ENCODE data around the gene ICAM4.

The ICAM4 gene

GRCh38 chr19:10270180-10270615 is 16.6 kb upstream of the ICAM4 start:
- TF ChIP-seq NFIC (IDR thresholded peaks at IDR 0.05) = no peak
- TF ChIP-seq EP300 (IDR thresholded peaks at IDR 0.05; ENCODE audit: borderline replicate concordance) = no peak
- TF ChIP-seq TAF1 (IDR thresholded peaks at IDR 0.05; ENCODE audit: low read depth) = no peak
- no peak for TF ChIP-seq CEBPB (IDR thresholded peaks at IDR 0.05)
- TF ChIP-seq, protein P1, sequence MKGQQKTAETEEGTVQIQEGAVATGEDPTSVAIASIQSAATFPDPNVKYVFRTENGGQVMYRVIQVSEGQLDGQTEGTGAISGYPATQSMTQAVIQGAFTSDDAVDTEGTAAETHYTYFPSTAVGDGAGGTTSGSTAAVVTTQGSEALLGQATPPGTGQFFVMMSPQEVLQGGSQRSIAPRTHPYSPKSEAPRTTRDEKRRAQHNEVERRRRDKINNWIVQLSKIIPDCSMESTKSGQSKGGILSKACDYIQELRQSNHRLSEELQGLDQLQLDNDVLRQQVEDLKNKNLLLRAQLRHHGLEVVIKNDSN (IDR thresholded peaks at IDR 0.05) = no peak
- TF ChIP-seq ZBTB7A (IDR thresholded peaks at IDR 0.05; ENCODE audit: low read depth) = no peak; the same call in 1 of the 2 replicates
- TF ChIP-seq TEAD4 (IDR thresholded peaks at IDR 0.05) = no peak
- no peak for TF ChIP-seq CREB1 (IDR thresholded peaks at IDR 0.05; ENCODE audit: low read depth)
- no peak for TF ChIP-seq TCF12 (IDR thresholded peaks at IDR 0.05; ENCODE audit: low read depth)
- no peak for TF ChIP-seq MAX (IDR thresholded peaks at IDR 0.05)
- TF ChIP-seq RAD21 (IDR thresholded peaks at IDR 0.05; ENCODE audit: low read depth) = no peak
- no peak for TF ChIP-seq FOXM1 (IDR thresholded peaks at IDR 0.05; ENCODE audit: borderline replicate concordance, low read depth)

- peak; percentile 86 for TF ChIP-seq MAX (IDR thresholded peaks at IDR 0.05)
- TF ChIP-seq NFIC (IDR thresholded peaks at IDR 0.05) = no peak
Observed at GRCh38 chr19:10270616-10271394, 15.9 kb upstream of the ICAM4 start, which contains the start of gene ICAM1. Gene ICAM1 (plus strand): TSS chr19:10271120. CDS start chr19:10271160, 40 bp downstream.

DNA sequence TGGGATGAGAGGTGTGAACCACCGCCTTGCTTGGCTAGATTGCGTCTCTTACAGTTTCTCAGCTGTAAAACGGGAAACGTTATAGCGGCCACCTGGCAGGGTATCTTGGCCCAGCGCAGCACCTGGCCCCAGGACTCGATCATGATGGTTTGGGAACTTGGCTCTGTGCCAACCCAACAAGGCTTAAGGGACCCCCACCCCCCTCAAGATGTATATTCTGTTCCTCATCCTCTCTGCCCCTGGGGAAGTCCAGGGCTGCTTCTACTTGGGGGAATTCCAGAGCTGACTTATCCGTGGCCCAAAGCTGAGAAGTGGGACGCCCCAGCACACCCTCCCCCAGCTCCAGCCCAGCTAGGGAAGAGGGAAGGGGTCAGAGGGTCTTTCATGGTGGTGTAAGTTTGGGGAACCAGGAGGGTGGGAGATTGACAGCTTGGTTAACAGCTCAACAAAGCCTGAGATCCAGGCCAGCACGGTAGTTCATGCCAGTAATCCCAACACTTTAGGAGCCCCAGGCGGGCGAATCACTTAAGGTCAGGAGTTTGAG is 15.1 kb upstream of the ICAM4 start:
- TF ChIP-seq NFIC (IDR thresholded peaks at IDR 0.05) (peak; percentile 74), CEBPB (IDR thresholded peaks at IDR 0.05) (no peak)

GRCh38 chr19:10274589-10274988 is 12.2 kb upstream of the ICAM4 start:
- TF ChIP-seq MAX (IDR thresholded peaks at IDR 0.05) (no peak), REST (IDR thresholded peaks at IDR 0.05; ENCODE audit: low read depth) (no peak), FOXM1 (IDR thresholded peaks at IDR 0.05; ENCODE audit: borderline replicate concordance, low read depth) (no peak), EGR1 (IDR thresholded peaks at IDR 0.05) (no peak), EP300 (IDR thresholded peaks at IDR 0.05; ENCODE audit: borderline replicate concordance) (no peak), TCF12 (IDR thresholded peaks at IDR 0.05; ENCODE audit: low read depth) (no peak)

GRCh38 chr19:10277795-10278589 is 8.8 kb upstream of the ICAM4 start:
- no peak for TF ChIP-seq RAD21 (IDR thresholded peaks at IDR 0.05; ENCODE audit: low read depth)
- no peak for TF ChIP-seq MAX (IDR thresholded peaks at IDR 0.05)
- TF ChIP-seq YY1 (IDR thresholded peaks at IDR 0.05; ENCODE audit: low read depth) = no peak
- TF ChIP-seq EP300 (IDR thresholded peaks at IDR 0.05; ENCODE audit: borderline replicate concordance) = no peak
- TF ChIP-seq, protein P1 (IDR thresholded peaks at IDR 0.05) = no peak
- TF ChIP-seq REST (IDR thresholded peaks at IDR 0.05; ENCODE audit: low read depth) = no peak
- TF ChIP-seq NFIC (IDR thresholded peaks at IDR 0.05) = no peak
- no peak for TF ChIP-seq CREB1 (IDR thresholded peaks at IDR 0.05; ENCODE audit: low read depth)
- no peak for TF ChIP-seq FOXM1 (IDR thresholded peaks at IDR 0.05; ENCODE audit: borderline replicate concordance, low read depth)
- TF ChIP-seq TEAD4 (IDR thresholded peaks at IDR 0.05) = no peak
- TF ChIP-seq ZBTB7A (IDR thresholded peaks at IDR 0.05; ENCODE audit: low read depth) = no peak
- no peak for TF ChIP-seq CEBPB (IDR thresholded peaks at IDR 0.05)
- no peak for TF ChIP-seq TAF1 (IDR thresholded peaks at IDR 0.05; ENCODE audit: low read depth)
- no peak for TF ChIP-seq EGR1 (IDR thresholded peaks at IDR 0.05)
- TF ChIP-seq TCF12 (IDR thresholded peaks at IDR 0.05; ENCODE audit: low read depth) = no peak
